ENCODE results near the gene CARD14. TPM values are rescaled to one million over a fixed set of nuclear protein-coding genes. Genes with fewer than 3 reads are reported as not detected.

The CARD14 gene
- total RNA-seq, 1 experiment from 2014 or later: 0.24 TPM

DNA sequence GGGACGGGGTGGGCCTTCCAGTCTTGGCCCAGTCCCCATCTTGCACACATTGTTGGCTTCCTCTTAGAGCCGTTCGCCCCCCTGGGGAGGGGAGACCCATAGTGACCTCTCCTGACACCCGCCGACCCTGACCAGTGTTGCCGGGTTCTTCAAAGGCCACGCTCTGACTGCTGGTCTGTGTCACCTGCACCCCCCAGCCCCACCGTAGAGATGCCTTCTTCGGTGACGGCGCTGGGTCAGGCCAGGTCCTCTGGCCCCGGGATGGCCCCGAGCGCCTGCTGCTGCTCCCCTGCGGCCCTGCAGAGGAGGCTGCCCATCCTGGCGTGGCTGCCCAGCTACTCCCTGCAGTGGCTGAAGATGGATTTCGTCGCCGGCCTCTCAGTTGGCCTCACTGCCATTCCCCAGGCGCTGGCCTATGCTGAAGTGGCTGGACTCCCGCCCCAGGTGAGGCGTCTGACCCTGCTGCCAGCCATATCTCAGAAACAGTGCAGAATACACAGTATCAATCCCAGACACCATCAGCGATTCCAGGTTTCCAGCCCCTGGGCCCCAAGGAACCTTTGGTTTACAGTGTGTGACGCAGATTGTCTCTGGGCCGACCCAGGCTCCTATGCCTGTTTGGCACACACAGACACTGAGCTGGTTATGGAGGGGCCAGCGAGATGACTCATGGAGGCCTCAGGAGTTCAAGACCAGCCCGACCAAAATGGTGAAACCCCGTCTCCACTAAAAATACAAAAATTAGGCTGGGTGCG, 51.7 kb downstream of the CARD14 start:
- Histone ChIP-seq H3K9ac (ENCODE audit: extremely low read depth, insufficient read length, low read length) (no peak overlapping the region), H3K79me2 (ENCODE audit: insufficient read depth, low read length) (no peaks in the 10 kb centered on the region), H3T11ph (ENCODE audit: low read length) (no peak overlapping the region), H2BK5ac (ENCODE audit: insufficient read length, low read length) (no peak overlapping the region), H3K14ac (ENCODE audit: insufficient read depth, low read length) (no peak overlapping the region), H4K8ac (replicated peaks; ENCODE audit: insufficient read length, low read depth, low read length) (no peak overlapping the region), H4K5ac (ENCODE audit: insufficient read length, low read depth, low read length) (no peak overlapping the region), H2BK20ac (ENCODE audit: low read depth, low read length, poor library complexity, severe bottlenecking) (no peak overlapping the region), H3K23ac (ENCODE audit: insufficient read length, low read depth, low read length) (no peak overlapping the region), H3K79me1 (ENCODE audit: insufficient read depth, low read depth, low read length, poor library complexity, severe bottlenecking) (no peaks in the 10 kb centered on the region), H3K23me2 (ENCODE audit: insufficient read length, low read depth, low read length, poor library complexity, severe bottlenecking) (peaks cover 5% of the 10 kb centered on the region), H3K18ac (ENCODE audit: insufficient read length, low read depth, low read length) (no peak overlapping the region), H2AFZ (ENCODE audit: low read length) (no peak overlapping the region), H2BK15ac (ENCODE audit: low read depth, low read length) (no peak overlapping the region), H2BK12ac (ENCODE audit: insufficient read length, low read depth, low read length) (no peak overlapping the region), H3K27ac (ENCODE audit: insufficient read length, low read depth, low read length) (no peak overlapping the region), H3K4me1 (ENCODE audit: insufficient read depth, low read length) (no peaks in the 10 kb centered on the region), H3K9me3 (ENCODE audit: control insufficient read depth, low read depth, low read length) (no peaks in the 10 kb centered on the region), H3K56ac (ENCODE audit: insufficient read length, low read depth, low read length) (no peak overlapping the region), H4K20me1 (ENCODE audit: control insufficient read depth, insufficient read depth, insufficient read length) (no peaks in the 10 kb centered on the region), H3K4ac (ENCODE audit: low read depth, low read length) (no peak overlapping the region), H2AK5ac (ENCODE audit: insufficient read length, low read length) (no peak overlapping the region), H4K91ac (ENCODE audit: insufficient read length, low read depth, low read length) (no peak overlapping the region), H3K4me2 (ENCODE audit: insufficient read depth, insufficient read length, low read length) (peak overlapping the region; percentile 50), H2BK120ac (ENCODE audit: low read depth, low read length, poor library complexity, severe bottlenecking) (no peak overlapping the region), H3K27me3 (ENCODE audit: insufficient read depth, low read length) (no peaks in the 10 kb centered on the region)
- no peak overlapping the region for H3K27ac Mint-ChIP-seq
- peak overlapping the region; percentile 85 to 91 for H3K4me3 Mint-ChIP-seq
- H3K27me3 Mint-ChIP-seq (ENCODE audit: low read depth): no peaks in the 10 kb centered on the region; the same call in 1 of the 2 replicates
- peaks cover 5 to 24% (median 20%) of the 10 kb centered on the region in 3 experiments; a peak in 5 of 7 replicates for H3K36me3 Mint-ChIP-seq (ENCODE audit: insufficient read depth in 1 of 3, low read depth in 3 of 3)
- peaks cover 29 to 34% of the 10 kb centered on the region in 2 experiments for H3K4me1 Mint-ChIP-seq
- WGBS (ENCODE audit: extremely low coverage, insufficient read length, low lambda C conversion rate): no CpG with 5 or more reads among the region's 29 CpGs
- peak; percentile 31 for DNase-seq
- H3K9me3 Mint-ChIP-seq: no peaks in the 10 kb centered on the region
- TF ChIP-seq, protein P1, sequence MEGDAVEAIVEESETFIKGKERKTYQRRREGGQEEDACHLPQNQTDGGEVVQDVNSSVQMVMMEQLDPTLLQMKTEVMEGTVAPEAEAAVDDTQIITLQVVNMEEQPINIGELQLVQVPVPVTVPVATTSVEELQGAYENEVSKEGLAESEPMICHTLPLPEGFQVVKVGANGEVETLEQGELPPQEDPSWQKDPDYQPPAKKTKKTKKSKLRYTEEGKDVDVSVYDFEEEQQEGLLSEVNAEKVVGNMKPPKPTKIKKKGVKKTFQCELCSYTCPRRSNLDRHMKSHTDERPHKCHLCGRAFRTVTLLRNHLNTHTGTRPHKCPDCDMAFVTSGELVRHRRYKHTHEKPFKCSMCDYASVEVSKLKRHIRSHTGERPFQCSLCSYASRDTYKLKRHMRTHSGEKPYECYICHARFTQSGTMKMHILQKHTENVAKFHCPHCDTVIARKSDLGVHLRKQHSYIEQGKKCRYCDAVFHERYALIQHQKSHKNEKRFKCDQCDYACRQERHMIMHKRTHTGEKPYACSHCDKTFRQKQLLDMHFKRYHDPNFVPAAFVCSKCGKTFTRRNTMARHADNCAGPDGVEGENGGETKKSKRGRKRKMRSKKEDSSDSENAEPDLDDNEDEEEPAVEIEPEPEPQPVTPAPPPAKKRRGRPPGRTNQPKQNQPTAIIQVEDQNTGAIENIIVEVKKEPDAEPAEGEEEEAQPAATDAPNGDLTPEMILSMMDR (conservative IDR thresholded peaks at IDR 0.05): no peak
